Gastrocnemius medialis (tissue), 4 donors: ENCODE data around the gene NAV1.

Experiments
- CTCF ChIP-seq, 5 experiments: fragments of 450-650 bp in 3 of 5; fragments of 200-600 bp in 2 of 5; sonication (generic) in 2 of 5; IDR thresholded peaks in 4 of 5; conservative IDR thresholded peaks in 1 of 5; 1 replicate in 4 of 5; 2 replicates in 1 of 5; pipeline ENCODE4 v1.5.1; 2016 to 2019; ENCODE audit warnings: antibody characterized with exemption in 5 of 5, mild to moderate bottlenecking in 3 of 5, moderate library complexity in 3 of 5
- POLR2A ChIP-seq, 2 donors: fragments of 450-650 bp; IDR thresholded peaks; one replicate each; pipeline ENCODE4 v1.6.1; 2017; ENCODE audit warnings: antibody characterized with exemption in 2 of 2, mild to moderate bottlenecking in 2 of 2, moderate library complexity in 2 of 2

GRCh38 chr1:201518071-201518470, 20.9 kb upstream of the NAV1 start:
- TF ChIP-seq CTCF (IDR thresholded peaks at IDR 0.05 in 4 of 5, conservative IDR thresholded peaks at IDR 0.05 in 1 of 5) (no peak), POLR2A (IDR thresholded peaks at IDR 0.05) (no peak)
